Heart left ventricle (tissue), 16 donors: Measurements from ENCODE around the gene RFTN2. TPM values are rescaled to one million over a fixed set of nuclear protein-coding genes. Genes with fewer than 3 reads are reported as not detected.
A peak's percentile ranks its signal among the peaks of the same experiment; 100 is the strongest.

Experiments used
- ATAC-seq, 4 donors: fragments of 200-7000 bp; cut with Tn5 transposase; one replicate each; pipeline ENCODE4 v1.9.1; 2020 to 2022; ENCODE audit warnings: moderate library complexity in 4 of 4, mild to moderate bottlenecking in 3 of 4, moderate number of reproducible peaks in 1 of 4
- DNase-seq, 5 donors: peaks; one replicate each; pipeline ENCODE4 v3.0.0-alpha.2; 2020
- H3K27ac ChIP-seq, 12 donors: fragments of 200-600 bp; sonication (generic) in 4 of 12; one replicate each; pipeline versions ENCODE4 v1.5.0 to v1.8.0; 2016 to 2022; ENCODE audit warnings: mild to moderate bottlenecking in 2 of 12
- H3K27me3 ChIP-seq, 9 donors: fragments of 200-600 bp; sonication (generic) in 2 of 9; one replicate each; pipeline versions ENCODE4 v1.5.1 to v1.8.0; 2016 to 2022; ENCODE audit warnings: mild to moderate bottlenecking in 3 of 9
- H3K36me3 ChIP-seq, 9 donors: fragments of 200-600 bp; sonication (generic) in 2 of 9; one replicate each; pipeline versions ENCODE4 v1.5.0 to v1.8.0; 2018 to 2022; ENCODE audit warnings: mild to moderate bottlenecking in 2 of 9
- H3K4me1 ChIP-seq, 12 donors: fragments of 200-600 bp; sonication (generic) in 4 of 12; one replicate each; pipeline versions ENCODE4 v1.5.0 to v1.8.0; 2016 to 2022; ENCODE audit warnings: mild to moderate bottlenecking in 3 of 12
- H3K4me3 ChIP-seq, 12 donors: fragments of 200-600 bp; sonication (generic) in 4 of 12; one replicate each; pipeline versions ENCODE4 v1.5.0 to v1.8.0; 2017 to 2022; ENCODE audit warnings: mild to moderate bottlenecking in 9 of 12, moderate library complexity in 4 of 12
- H3K9me3 ChIP-seq, 12 donors: fragments of 200-600 bp; sonication (generic) in 4 of 12; one replicate each; pipeline versions ENCODE4 v1.5.0 to v1.8.0; 2016 to 2022; ENCODE audit warnings: mild to moderate bottlenecking in 1 of 12
- POLR2A ChIP-seq, 2 donors: fragments of 450-650 bp; IDR thresholded peaks; one replicate each; pipeline ENCODE4 v1.6.1; 2017; ENCODE audit warnings: antibody characterized with exemption in 2 of 2, mild to moderate bottlenecking in 2 of 2, moderate library complexity in 2 of 2
- WGBS, 4 donors: extraction: QIAGEN DNeasy Blood & Tissue Kit in 2 of 4; methylation state at CpG; one replicate each; pipeline versions ENCODE4 v1.1.5 to v1.1.7; 2013 to 2018; 5-methylcytosine and 5-hydroxymethylcytosine counted together
- intact Hi-C, 10 donors: fragments of 100-400 bp; cut with DNase I; formaldehyde crosslinking; loops; one replicate each; pipeline versions ENCODE4 v1.11.1 to v1.14.2; 2022
- polyA plus RNA-seq, 2 donors: library from polyadenylated mRNA; stranded (reverse); fragments of 200-250 nt; gene quantifications; one replicate each; pipeline ENCODE4 v1.2.3, GENCODE V29; 2013
- total RNA-seq, 9 donors: library from RNA; depleted of rRNA in 2 of 9; stranded (reverse); fragments of >200 nt in 2 of 9; fragmentation: NEBNext Ultra II Directional in 3 of 9; extraction: Animal tissue kit (Norgen Biotek cat#: 25700) in 3 of 9; gene quantifications; one replicate each; pipeline versions ENCODE4 v1.1.0 to v1.2.4, GENCODE V29; 2016 to 2023
- TF ChIP-seq, protein P1 (sequence below), 12 donors: fragments of 200-600 bp; sonication (generic) in 4 of 12; IDR thresholded peaks; one replicate each; pipeline versions ENCODE4 v1.5.0 to v1.8.0; 2018 to 2022; ENCODE audit warnings: antibody characterized with exemption in 12 of 12, mild to moderate bottlenecking in 5 of 12
- donor health status: ischemic (EF 13 %, LVEDD 7.1; RV severe dilation, severe dysfunction).
- donor health status: healthy with polysubstance abuse.
- donor health status: DM: no; HTN: yes; CAD: no.
- donor health status: DM: no; HTN: no; CAD: no.
- donor health status: ischemic (EF 25% LVEDD 6.9; RV normal size, moderate dysfunction).
- donor health status: ischemic (EF 25% LVEDD 5.7; RV mildly dilated, moderate dysfunction).
- donor health status: healthy.
- donor health status: DM: yes; HTN: yes; CAD: no.
- donor health status: ischemic (EF 35%, LVEDD 5.7; RV mildly dilated, moderate dysfunction).
- donor health status: nonischemic (EF 11% LVEDD 7.7; RV severe dilation, severe dysfunction).
- donor health status: DM: yes; HTN: yes; CAD: no.
- donor health status: PGD.
- donor health status: ischemic (EF 29% LVEDD 5.4; RV normal size, mild dysfunction).
- donor health status: nonischemic (EF 23%, LVEDD 6.1; RV moderate dilation, normal function).

The RFTN2 gene
- total and polyA plus RNA-seq, 11 donors, result 1.1 to 10.1 (median 5.0) TPM

DNA sequence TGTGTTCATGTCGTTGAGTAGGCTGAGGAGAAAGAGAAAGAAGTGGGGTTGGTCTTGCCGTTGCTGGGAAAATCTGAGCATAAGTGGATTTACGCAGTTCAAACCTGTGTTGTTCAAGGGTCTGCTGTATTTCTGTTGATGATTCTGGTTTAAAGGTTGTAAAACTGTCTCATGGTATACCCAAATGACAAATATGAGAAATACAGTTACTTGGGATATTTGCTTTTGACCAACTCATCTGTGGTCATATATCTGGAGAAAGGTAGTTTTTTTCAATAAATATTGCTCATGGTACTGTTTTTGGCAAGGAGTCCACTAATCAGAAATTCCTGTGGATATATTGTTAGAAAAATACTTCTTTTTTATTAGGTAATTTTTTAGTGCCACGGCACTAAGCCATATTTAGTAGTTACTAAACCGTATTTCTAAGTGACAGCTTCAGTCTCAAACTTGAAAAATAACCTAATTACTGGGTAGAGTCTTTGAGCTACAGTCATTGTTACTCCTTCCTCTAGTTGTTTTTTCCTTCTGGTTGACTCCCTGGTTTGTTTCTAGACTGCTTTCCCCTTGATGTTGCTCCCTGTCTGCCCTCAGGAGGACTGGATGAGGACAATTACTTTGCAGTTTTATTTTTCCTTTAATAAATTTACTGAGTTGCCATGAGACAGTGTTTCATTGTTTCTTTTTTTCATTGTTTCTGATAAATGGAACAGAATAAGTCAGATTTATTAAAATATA lies 128.1 kb downstream of the RFTN2 start:
- DNase-seq (no peak), ATAC-seq (no peak)
- Histone ChIP-seq H3K4me1 (peaks cover 0 to 3% (median 0%) of the 10 kb centered on the region in 12 donors), H3K27ac (peak overlapping the region in 1 of 12 donors; percentile 25), H3K27me3 (no peaks in the 10 kb centered on the region), H3K36me3 (peaks cover 0 to 92% (median 82%) of the 10 kb centered on the region in 9 donors), H3K4me3 (no peak overlapping the region), H3K9me3 (no peaks in the 10 kb centered on the region)
- WGBS, 4 donors, result 85 to 88% (median 87%) methylated on average over 5 of the region's 5 CpGs
- TF ChIP-seq POLR2A (IDR thresholded peaks at IDR 0.05), result no peak
- TF ChIP-seq, protein P1, sequence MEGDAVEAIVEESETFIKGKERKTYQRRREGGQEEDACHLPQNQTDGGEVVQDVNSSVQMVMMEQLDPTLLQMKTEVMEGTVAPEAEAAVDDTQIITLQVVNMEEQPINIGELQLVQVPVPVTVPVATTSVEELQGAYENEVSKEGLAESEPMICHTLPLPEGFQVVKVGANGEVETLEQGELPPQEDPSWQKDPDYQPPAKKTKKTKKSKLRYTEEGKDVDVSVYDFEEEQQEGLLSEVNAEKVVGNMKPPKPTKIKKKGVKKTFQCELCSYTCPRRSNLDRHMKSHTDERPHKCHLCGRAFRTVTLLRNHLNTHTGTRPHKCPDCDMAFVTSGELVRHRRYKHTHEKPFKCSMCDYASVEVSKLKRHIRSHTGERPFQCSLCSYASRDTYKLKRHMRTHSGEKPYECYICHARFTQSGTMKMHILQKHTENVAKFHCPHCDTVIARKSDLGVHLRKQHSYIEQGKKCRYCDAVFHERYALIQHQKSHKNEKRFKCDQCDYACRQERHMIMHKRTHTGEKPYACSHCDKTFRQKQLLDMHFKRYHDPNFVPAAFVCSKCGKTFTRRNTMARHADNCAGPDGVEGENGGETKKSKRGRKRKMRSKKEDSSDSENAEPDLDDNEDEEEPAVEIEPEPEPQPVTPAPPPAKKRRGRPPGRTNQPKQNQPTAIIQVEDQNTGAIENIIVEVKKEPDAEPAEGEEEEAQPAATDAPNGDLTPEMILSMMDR (IDR thresholded peaks at IDR 0.05), result no peak
- intact Hi-C loops, result no loop called here

GRCh38 chr2:197543206-197543605 lies 132.2 kb downstream of the RFTN2 start:
- intact Hi-C loops, result no loop called here
- Histone ChIP-seq H3K9me3 (no peaks in the 10 kb centered on the region), H3K4me3 (no peak overlapping the region), H3K36me3 (peaks cover 0 to 88% (median 72%) of the 10 kb centered on the region in 9 donors), H3K27me3 (no peaks in the 10 kb centered on the region), H3K4me1 (peaks cover 0 to 18% (median 7%) of the 10 kb centered on the region in 12 donors), H3K27ac (no peak overlapping the region)
- 93 to 98% (median 95%) methylated on average over 3 of the region's 3 CpGs for WGBS, 4 donors
- DNase-seq, result no peak
- TF ChIP-seq, protein P1 (IDR thresholded peaks at IDR 0.05), result no peak
- no peak for TF ChIP-seq POLR2A (IDR thresholded peaks at IDR 0.05)
- ATAC-seq, result no peak

- H3K36me3 ChIP-seq, result peaks cover 0 to 93% (median 75%) of the 10 kb centered on the region in 9 donors
- H3K27ac ChIP-seq, result no peak overlapping the region
- intact Hi-C loops, result no loop called here
- ATAC-seq (no peak), DNase-seq (no peak)
- no peak overlapping the region for H3K4me3 ChIP-seq
- no peaks in the 10 kb centered on the region for H3K27me3 ChIP-seq
- TF ChIP-seq POLR2A (IDR thresholded peaks at IDR 0.05), result no peak
- TF ChIP-seq, protein P1 (IDR thresholded peaks at IDR 0.05), result no peak
- H3K4me1 ChIP-seq, result peaks cover 0 to 16% (median 7%) of the 10 kb centered on the region in 12 donors
- H3K9me3 ChIP-seq, result no peaks in the 10 kb centered on the region
- 67 to 84% (median 82%) methylated on average over 1 of the region's 1 CpG for WGBS, 4 donors
These were observed 135.7 kb downstream of the RFTN2 start for GRCh38 chr2:197539734-197540133.

- peak in 1 of 4 donors; percentile 18 for ATAC-seq
- intact Hi-C loops, result no loop called here
- H3K36me3 ChIP-seq, result peaks cover 0 to 85% (median 61%) of the 10 kb centered on the region in 9 donors
- H3K27me3 ChIP-seq, result no peaks in the 10 kb centered on the region
- peaks cover 0 to 22% (median 9%) of the 10 kb centered on the region in 12 donors for H3K4me1 ChIP-seq
- no peak for TF ChIP-seq POLR2A (IDR thresholded peaks at IDR 0.05)
- TF ChIP-seq, protein P1 (IDR thresholded peaks at IDR 0.05), result no peak
- no peak overlapping the region for H3K4me3 ChIP-seq
- H3K9me3 ChIP-seq, result no peaks in the 10 kb centered on the region
- no peak overlapping the region for H3K27ac ChIP-seq
- 14 to 21% (median 18%) methylated on average over 2 of the region's 2 CpGs for WGBS, 4 donors
- DNase-seq, result no peak
These were observed 137.0 kb downstream of the RFTN2 start for GRCh38 chr2:197538412-197538811.

Other genes with a start within 250 kb of the RFTN2 start
- gene SF3B1, start 240.6 kb downstream of the RFTN2 start, total RNA-seq, result 100 to 1,000 TPM in 8 of 9 donors, 10 to 100 TPM in 1; 80.4 to 167 (median 133) TPM
- 100 to 1,000 TPM in 1 of 2 donors, 10 to 100 TPM in 1; 88.1 to 112 TPM for gene SF3B1, start 240.6 kb downstream of the RFTN2 start, polyA plus RNA-seq
- gene COQ10B, start 222.0 kb downstream of the RFTN2 start, total RNA-seq, result 10 to 100 TPM; 26.6 to 39.9 (median 33.8) TPM
- 10 to 100 TPM; 21.6 to 38.5 TPM for gene COQ10B, start 222.0 kb downstream of the RFTN2 start, polyA plus RNA-seq
- gene HSPD1, start 175.7 kb downstream of the RFTN2 start, total RNA-seq, result 100 to 1,000 TPM in 7 of 9 donors, 10 to 100 TPM in 2; 86.7 to 154 (median 118) TPM
- 100 to 1,000 TPM; 121 to 246 TPM for gene HSPD1, start 175.7 kb downstream of the RFTN2 start, polyA plus RNA-seq
- gene HSPE1, start 175.2 kb downstream of the RFTN2 start, total RNA-seq, result 100 to 1,000 TPM in 6 of 9 donors, 10 to 100 TPM in 3; 75.0 to 136 (median 102) TPM
- gene HSPE1, start 175.2 kb downstream of the RFTN2 start, polyA plus RNA-seq, result 100 to 1,000 TPM; 184 to 261 TPM
- 10 to 100 TPM; 25.6 to 40.9 (median 35.2) TPM for gene MOB4, start 159.5 kb downstream of the RFTN2 start, total RNA-seq
- gene MOB4, start 159.5 kb downstream of the RFTN2 start, polyA plus RNA-seq, result 10 to 100 TPM; 19.6 to 48.9 TPM
- 1 to 10 TPM; 5.9 to 9.6 (median 7.0) TPM for gene MARS2, start 29.8 kb upstream of the RFTN2 start, total RNA-seq
- gene MARS2, start 29.8 kb upstream of the RFTN2 start, polyA plus RNA-seq, result 10 to 100 TPM in 1 of 2 donors, 1 to 10 TPM in 1; 2.6 to 10.3 TPM
- gene BOLL, start 109.7 kb upstream of the RFTN2 start, total RNA-seq, result under 1 TPM in 2 of 9 donors, not detected in 7; 0.12 to 0.21 TPM
- under 1 TPM in 1 of 2 donors, not detected in 1; 0.08 TPM for gene BOLL, start 109.7 kb upstream of the RFTN2 start, polyA plus RNA-seq
- 100 to 1,000 TPM in 3 of 9 donors, 10 to 100 TPM in 6; 65.9 to 126 (median 97.6) TPM for gene PLCL1, start 129.0 kb upstream of the RFTN2 start, total RNA-seq
- gene PLCL1, start 129.0 kb upstream of the RFTN2 start, polyA plus RNA-seq, result 10 to 100 TPM; 22.0 to 33.3 TPM